Measurements from ENCODE around the gene PPIG. TPM values are rescaled to one million over a fixed set of nuclear protein-coding genes. Genes with fewer than 3 reads are reported as not detected.

PPIG gene
- total RNA-seq, 1 experiment from 2014 or later = 66.2 TPM

DNA sequence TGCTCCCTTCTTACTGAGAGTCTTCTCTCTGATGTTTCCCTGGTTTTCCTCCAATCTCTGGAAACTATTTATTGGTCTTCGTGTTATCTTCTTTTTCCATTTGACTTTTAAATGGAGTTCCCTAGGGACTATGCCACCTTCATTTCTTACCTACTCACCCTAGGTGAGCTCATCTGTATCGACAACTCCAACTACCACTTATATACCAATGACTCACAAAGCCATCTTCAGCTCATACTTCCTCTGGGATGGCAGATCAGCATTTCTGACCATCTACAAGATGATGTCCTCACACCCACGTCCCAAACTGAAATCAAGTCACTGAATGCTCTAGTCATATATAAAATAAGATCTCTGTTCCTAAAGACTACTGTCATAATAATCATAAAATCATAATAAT is 69.5 kb downstream of the PPIG start:
- H3K36me3 Mint-ChIP-seq (ENCODE audit: insufficient read depth in 1 of 3, low read depth in 3 of 3) = no peaks in the 10 kb centered on the region
- no peak overlapping the region for H3K27ac Mint-ChIP-seq
- H3K4ac ChIP-seq (ENCODE audit: low read depth, low read length) = no peak overlapping the region
- H3K9me3 Mint-ChIP-seq = no peaks in the 10 kb centered on the region
- no peak overlapping the region for H3K23ac ChIP-seq (ENCODE audit: insufficient read length, low read depth, low read length)
- no peaks in the 10 kb centered on the region for H3K23me2 ChIP-seq (ENCODE audit: insufficient read length, low read depth, low read length, poor library complexity, severe bottlenecking)
- H3K9me3 ChIP-seq (ENCODE audit: control insufficient read depth, low read depth, low read length) = no peaks in the 10 kb centered on the region
- H3T11ph ChIP-seq (ENCODE audit: low read length) = no peak overlapping the region
- no peak overlapping the region for H4K8ac ChIP-seq (replicated peaks; ENCODE audit: insufficient read length, low read depth, low read length)
- H4K20me1 ChIP-seq (ENCODE audit: control insufficient read depth, insufficient read depth, insufficient read length) = no peaks in the 10 kb centered on the region
- no peaks in the 10 kb centered on the region for H3K27me3 ChIP-seq (ENCODE audit: insufficient read depth, low read length)
- TF ChIP-seq, protein P1, sequence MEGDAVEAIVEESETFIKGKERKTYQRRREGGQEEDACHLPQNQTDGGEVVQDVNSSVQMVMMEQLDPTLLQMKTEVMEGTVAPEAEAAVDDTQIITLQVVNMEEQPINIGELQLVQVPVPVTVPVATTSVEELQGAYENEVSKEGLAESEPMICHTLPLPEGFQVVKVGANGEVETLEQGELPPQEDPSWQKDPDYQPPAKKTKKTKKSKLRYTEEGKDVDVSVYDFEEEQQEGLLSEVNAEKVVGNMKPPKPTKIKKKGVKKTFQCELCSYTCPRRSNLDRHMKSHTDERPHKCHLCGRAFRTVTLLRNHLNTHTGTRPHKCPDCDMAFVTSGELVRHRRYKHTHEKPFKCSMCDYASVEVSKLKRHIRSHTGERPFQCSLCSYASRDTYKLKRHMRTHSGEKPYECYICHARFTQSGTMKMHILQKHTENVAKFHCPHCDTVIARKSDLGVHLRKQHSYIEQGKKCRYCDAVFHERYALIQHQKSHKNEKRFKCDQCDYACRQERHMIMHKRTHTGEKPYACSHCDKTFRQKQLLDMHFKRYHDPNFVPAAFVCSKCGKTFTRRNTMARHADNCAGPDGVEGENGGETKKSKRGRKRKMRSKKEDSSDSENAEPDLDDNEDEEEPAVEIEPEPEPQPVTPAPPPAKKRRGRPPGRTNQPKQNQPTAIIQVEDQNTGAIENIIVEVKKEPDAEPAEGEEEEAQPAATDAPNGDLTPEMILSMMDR (conservative IDR thresholded peaks at IDR 0.05) = no peak
- H3K4me1 ChIP-seq (ENCODE audit: insufficient read depth, low read length) = no peaks in the 10 kb centered on the region
- no peak overlapping the region for H3K14ac ChIP-seq (ENCODE audit: insufficient read depth, low read length)
- no peak overlapping the region for H2AFZ ChIP-seq (ENCODE audit: low read length)
- H3K27me3 Mint-ChIP-seq (ENCODE audit: low read depth) = peaks cover 2% of the 10 kb centered on the region
- no peak overlapping the region for H2BK120ac ChIP-seq (ENCODE audit: low read depth, low read length, poor library complexity, severe bottlenecking)
- no peak overlapping the region for H2BK15ac ChIP-seq (ENCODE audit: low read depth, low read length)
- no peak overlapping the region for H2AK5ac ChIP-seq (ENCODE audit: insufficient read length, low read length)
- no peak overlapping the region for H3K27ac ChIP-seq (ENCODE audit: insufficient read length, low read depth, low read length)
- no peak for DNase-seq
- H4K5ac ChIP-seq (ENCODE audit: insufficient read length, low read depth, low read length) = no peak overlapping the region
- H3K4me3 Mint-ChIP-seq = no peak overlapping the region
- no peak overlapping the region for H4K91ac ChIP-seq (ENCODE audit: insufficient read length, low read depth, low read length)
- H3K79me2 ChIP-seq (ENCODE audit: insufficient read depth, low read length) = no peaks in the 10 kb centered on the region
- H2BK5ac ChIP-seq (ENCODE audit: insufficient read length, low read length) = no peak overlapping the region
- no peak overlapping the region for H3K18ac ChIP-seq (ENCODE audit: insufficient read length, low read depth, low read length)
- H3K4me1 Mint-ChIP-seq = no peaks in the 10 kb centered on the region
- H3K79me1 ChIP-seq (ENCODE audit: insufficient read depth, low read depth, low read length, poor library complexity, severe bottlenecking) = no peaks in the 10 kb centered on the region
- H3K4me2 ChIP-seq (ENCODE audit: insufficient read depth, insufficient read length, low read length) = no peak overlapping the region
- H3K9ac ChIP-seq (ENCODE audit: extremely low read depth, insufficient read length, low read length) = no peak overlapping the region
- no peak overlapping the region for H2BK12ac ChIP-seq (ENCODE audit: insufficient read length, low read depth, low read length)
- H2BK20ac ChIP-seq (ENCODE audit: low read depth, low read length, poor library complexity, severe bottlenecking) = no peak overlapping the region
- WGBS (ENCODE audit: extremely low coverage, insufficient read length, low lambda C conversion rate) = no CpG with 5 or more reads among the region's 3 CpGs
- H3K56ac ChIP-seq (ENCODE audit: insufficient read length, low read depth, low read length) = no peak overlapping the region
